ENCODE data around the gene LRRTM4.

DNA sequence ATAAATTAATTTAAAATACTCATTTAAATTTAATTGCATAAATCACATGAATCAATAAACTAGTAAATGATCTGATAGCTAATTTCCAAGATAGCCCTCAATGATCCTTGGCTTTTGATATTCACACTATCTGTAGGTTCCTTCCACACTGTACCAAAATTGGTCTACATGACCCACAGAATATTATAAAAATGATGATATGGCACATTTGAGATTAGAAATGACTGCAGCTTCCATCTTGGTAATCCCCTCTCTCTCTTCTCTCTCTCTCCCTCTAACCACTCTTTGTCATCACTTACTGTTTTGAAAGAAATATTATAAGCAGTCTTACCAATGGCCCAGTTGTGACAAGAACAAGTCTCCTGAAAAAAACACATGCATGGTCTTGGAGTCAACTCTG, 394.8 kb downstream of the LRRTM4 start:
- TF ChIP-seq, protein P1, sequence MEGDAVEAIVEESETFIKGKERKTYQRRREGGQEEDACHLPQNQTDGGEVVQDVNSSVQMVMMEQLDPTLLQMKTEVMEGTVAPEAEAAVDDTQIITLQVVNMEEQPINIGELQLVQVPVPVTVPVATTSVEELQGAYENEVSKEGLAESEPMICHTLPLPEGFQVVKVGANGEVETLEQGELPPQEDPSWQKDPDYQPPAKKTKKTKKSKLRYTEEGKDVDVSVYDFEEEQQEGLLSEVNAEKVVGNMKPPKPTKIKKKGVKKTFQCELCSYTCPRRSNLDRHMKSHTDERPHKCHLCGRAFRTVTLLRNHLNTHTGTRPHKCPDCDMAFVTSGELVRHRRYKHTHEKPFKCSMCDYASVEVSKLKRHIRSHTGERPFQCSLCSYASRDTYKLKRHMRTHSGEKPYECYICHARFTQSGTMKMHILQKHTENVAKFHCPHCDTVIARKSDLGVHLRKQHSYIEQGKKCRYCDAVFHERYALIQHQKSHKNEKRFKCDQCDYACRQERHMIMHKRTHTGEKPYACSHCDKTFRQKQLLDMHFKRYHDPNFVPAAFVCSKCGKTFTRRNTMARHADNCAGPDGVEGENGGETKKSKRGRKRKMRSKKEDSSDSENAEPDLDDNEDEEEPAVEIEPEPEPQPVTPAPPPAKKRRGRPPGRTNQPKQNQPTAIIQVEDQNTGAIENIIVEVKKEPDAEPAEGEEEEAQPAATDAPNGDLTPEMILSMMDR (IDR thresholded peaks at IDR 0.05): no peak
- no peak for TF ChIP-seq EP300 (IDR thresholded peaks at IDR 0.05)
- TF ChIP-seq KDM5A (IDR thresholded peaks at IDR 0.05): no peak
- TF ChIP-seq CEBPB (IDR thresholded peaks at IDR 0.05): no peak
- TF ChIP-seq POLR2A (IDR thresholded peaks at IDR 0.05; ENCODE audit: low read length): no peak
- TF ChIP-seq, protein P2, sequence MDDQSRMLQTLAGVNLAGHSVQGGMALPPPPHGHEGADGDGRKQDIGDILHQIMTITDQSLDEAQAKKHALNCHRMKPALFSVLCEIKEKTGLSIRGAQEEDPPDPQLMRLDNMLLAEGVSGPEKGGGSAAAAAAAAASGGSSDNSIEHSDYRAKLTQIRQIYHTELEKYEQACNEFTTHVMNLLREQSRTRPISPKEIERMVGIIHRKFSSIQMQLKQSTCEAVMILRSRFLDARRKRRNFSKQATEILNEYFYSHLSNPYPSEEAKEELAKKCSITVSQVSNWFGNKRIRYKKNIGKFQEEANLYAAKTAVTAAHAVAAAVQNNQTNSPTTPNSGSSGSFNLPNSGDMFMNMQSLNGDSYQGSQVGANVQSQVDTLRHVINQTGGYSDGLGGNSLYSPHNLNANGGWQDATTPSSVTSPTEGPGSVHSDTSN (IDR thresholded peaks at IDR 0.05): no peak
- TF ChIP-seq, protein P3, sequence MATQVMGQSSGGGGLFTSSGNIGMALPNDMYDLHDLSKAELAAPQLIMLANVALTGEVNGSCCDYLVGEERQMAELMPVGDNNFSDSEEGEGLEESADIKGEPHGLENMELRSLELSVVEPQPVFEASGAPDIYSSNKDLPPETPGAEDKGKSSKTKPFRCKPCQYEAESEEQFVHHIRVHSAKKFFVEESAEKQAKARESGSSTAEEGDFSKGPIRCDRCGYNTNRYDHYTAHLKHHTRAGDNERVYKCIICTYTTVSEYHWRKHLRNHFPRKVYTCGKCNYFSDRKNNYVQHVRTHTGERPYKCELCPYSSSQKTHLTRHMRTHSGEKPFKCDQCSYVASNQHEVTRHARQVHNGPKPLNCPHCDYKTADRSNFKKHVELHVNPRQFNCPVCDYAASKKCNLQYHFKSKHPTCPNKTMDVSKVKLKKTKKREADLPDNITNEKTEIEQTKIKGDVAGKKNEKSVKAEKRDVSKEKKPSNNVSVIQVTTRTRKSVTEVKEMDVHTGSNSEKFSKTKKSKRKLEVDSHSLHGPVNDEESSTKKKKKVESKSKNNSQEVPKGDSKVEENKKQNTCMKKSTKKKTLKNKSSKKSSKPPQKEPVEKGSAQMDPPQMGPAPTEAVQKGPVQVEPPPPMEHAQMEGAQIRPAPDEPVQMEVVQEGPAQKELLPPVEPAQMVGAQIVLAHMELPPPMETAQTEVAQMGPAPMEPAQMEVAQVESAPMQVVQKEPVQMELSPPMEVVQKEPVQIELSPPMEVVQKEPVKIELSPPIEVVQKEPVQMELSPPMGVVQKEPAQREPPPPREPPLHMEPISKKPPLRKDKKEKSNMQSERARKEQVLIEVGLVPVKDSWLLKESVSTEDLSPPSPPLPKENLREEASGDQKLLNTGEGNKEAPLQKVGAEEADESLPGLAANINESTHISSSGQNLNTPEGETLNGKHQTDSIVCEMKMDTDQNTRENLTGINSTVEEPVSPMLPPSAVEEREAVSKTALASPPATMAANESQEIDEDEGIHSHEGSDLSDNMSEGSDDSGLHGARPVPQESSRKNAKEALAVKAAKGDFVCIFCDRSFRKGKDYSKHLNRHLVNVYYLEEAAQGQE (IDR thresholded peaks at IDR 0.05): no peak
- TF ChIP-seq POLR2AphosphoS2 (conservative IDR thresholded peaks at IDR 0.05; ENCODE audit: low read length): no peak
- no peak for TF ChIP-seq NFE2L2 (conservative IDR thresholded peaks at IDR 0.05; ENCODE audit: low read length)
- TF ChIP-seq HOXB13 (CRISPR knock-in tag; IDR thresholded peaks at IDR 0.05; ENCODE audit: low read depth): no peak
- no peak for TF ChIP-seq HOXA7 (CRISPR knock-in tag; IDR thresholded peaks at IDR 0.05)
- no peak for TF ChIP-seq NR3C1 (IDR thresholded peaks at IDR 0.05)
- no peak for TF ChIP-seq ZFP36 (IDR thresholded peaks at IDR 0.05; ENCODE audit: borderline replicate concordance, partially characterized antibody)
